Activated T-cell treated with anti-CD3 and anti-CD28 coated beads, Interleukin-2, amount 50 U/mL, for 72 hours (primary cell): Measurements from ENCODE around the gene NOP56. TPM values are rescaled to one million over a fixed set of nuclear protein-coding genes. Genes with fewer than 3 reads are reported as not detected.
A peak's percentile ranks its signal among the peaks of the same experiment; 100 is the strongest.
"Not testable (repeated sequence)": the region's sequence is repeated elsewhere in the genome, so short reads cannot be mapped to it uniquely, and the experiment has no call there.

ENCODE experiments used
- ATAC-seq, 2 donors: fragments of 150-1000 bp; cut with Tn5 transposase; replicated peaks in 1 of 2; 2 replicates each; pipeline ENCODE4 v1.10.0; 2021; ENCODE audit warnings: moderate library complexity in 2 of 2, mild to moderate bottlenecking in 1 of 2
- DNase-seq, 2 donors: peaks; one replicate each; pipeline ENCODE4 v3.0.0; 2021 to 2022; ENCODE audit warnings: mixed read lengths in 1 of 2
- H3K27ac Mint-ChIP-seq: one replicate; pipeline ENCODE4 v1.8.0; 2022; ENCODE audit warnings: mild to moderate bottlenecking, moderate library complexity, mixed read lengths
- H3K27me3 Mint-ChIP-seq: one replicate; pipeline ENCODE4 v1.8.0; 2022; ENCODE audit warnings: low read depth, mixed read lengths
- H3K36me3 Mint-ChIP-seq, 2 donors: one replicate each; pipeline ENCODE4 v1.8.0; 2022; ENCODE audit warnings: mixed read lengths in 2 of 2, mild to moderate bottlenecking in 1 of 2; ENCODE audit not compliant: insufficient read depth in 2 of 2
- H3K4me1 Mint-ChIP-seq: one replicate; pipeline ENCODE4 v1.8.0; 2022; ENCODE audit warnings: low read depth, mixed read lengths
- H3K4me3 Mint-ChIP-seq, 2 donors: one replicate each; pipeline ENCODE4 v1.8.0; 2022; ENCODE audit warnings: mild to moderate bottlenecking in 2 of 2, mixed read lengths in 2 of 2, moderate library complexity in 2 of 2
- H3K9me3 Mint-ChIP-seq, 2 donors: one replicate each; pipeline ENCODE4 v1.8.0; 2022; ENCODE audit warnings: mixed read lengths in 2 of 2
- total RNA-seq, 2 donors: library from RNA; stranded (reverse); gene quantifications; one replicate each; pipeline ENCODE4 v1.2.3, GENCODE V29; 2022

The NOP56 gene
- total RNA-seq, 2 donors from 2014 or later = 263 to 392 TPM

DNA sequence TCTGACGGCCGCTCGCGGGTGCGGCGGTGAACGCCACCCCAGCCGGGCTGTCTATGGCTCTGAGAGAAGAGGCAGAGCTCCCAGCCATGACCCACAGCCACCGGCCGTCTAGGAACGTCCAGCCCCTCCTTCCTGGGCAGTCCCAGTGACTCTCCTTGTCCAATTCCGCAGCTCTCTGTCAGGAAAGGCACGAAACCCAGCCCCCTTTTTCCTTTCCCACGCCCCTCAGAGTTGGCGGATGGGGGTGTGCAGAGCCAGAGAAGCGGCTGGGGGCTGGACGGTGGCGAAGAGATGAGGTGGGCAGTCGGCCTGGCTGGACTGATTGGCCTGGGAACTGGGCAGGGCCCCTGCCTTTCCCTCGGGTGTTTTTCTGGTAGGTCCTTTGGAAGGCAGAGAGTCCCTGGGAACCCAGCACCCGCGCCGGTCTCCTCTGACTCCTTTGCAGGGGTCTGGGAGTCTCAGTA is 41.6 kb downstream of the NOP56 start:
- Mint-ChIP-seq H3K27me3 (peaks cover 59% of the 10 kb centered on the region), H3K36me3 (peaks cover 7 to 9% of the 10 kb centered on the region in 2 donors), H3K4me1 (peaks cover 18% of the 10 kb centered on the region), H3K9me3 (no peaks in the 10 kb centered on the region), H3K4me3 (peak overlapping the region; percentile 43 to 47), H3K27ac (no peak overlapping the region)
- no peak for ATAC-seq
- no peak for DNase-seq

GRCh38 chr20:2694519-2694918 is 42.1 kb downstream of the NOP56 start:
- Mint-ChIP-seq H3K4me3 (peak overlapping the region; percentile 39 to 47), H3K9me3 (no peaks in the 10 kb centered on the region), H3K27ac (no peak overlapping the region), H3K36me3 (peaks cover 7 to 9% of the 10 kb centered on the region in 2 donors), H3K4me1 (peaks cover 18% of the 10 kb centered on the region), H3K27me3 (peaks cover 59% of the 10 kb centered on the region)
- DNase-seq = no peak
- ATAC-seq = no peak

GRCh38 chr20:2695206-2695983 is 43.0 kb downstream of the NOP56 start:
- ATAC-seq (no peak), DNase-seq (no peak)
- H3K9me3 Mint-ChIP-seq = no peaks in the 10 kb centered on the region
- H3K4me1 Mint-ChIP-seq = peaks cover 18% of the 10 kb centered on the region
- H3K36me3 Mint-ChIP-seq = peaks cover 7 to 9% of the 10 kb centered on the region in 2 donors
- peak overlapping the region; percentile 39 to 47 for H3K4me3 Mint-ChIP-seq
- H3K27me3 Mint-ChIP-seq = peaks cover 53% of the 10 kb centered on the region
- no peak overlapping the region for H3K27ac Mint-ChIP-seq

DNA sequence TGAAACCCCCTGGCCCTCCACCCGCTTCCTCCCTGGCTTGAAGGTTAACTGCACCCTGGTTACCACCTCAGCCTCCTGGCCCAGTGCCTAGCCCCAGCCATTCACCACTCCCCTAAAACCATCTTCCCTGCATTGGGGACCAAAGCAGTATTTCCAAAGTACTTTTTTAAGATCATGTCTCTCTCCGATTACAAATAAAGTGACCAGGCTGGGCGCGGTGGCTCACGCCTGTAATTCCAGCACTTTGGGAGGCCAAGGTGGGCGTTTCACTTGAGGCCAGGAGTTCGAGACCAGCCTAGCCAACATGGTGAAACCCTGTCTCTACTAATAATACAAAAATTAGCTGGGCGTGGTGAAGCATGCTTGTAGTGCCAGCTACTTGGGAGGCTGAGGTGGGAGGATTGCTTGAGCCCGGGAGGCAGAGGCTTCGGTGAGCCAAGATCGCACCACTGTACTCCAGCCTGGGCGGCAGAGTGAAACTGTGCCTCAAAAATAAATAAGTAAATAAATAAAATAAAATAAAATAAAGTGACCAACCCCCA is 43.6 kb downstream of the NOP56 start:
- not testable (repeated sequence) for H3K9me3 Mint-ChIP-seq, H3K27ac Mint-ChIP-seq, ATAC-seq, H3K4me3 Mint-ChIP-seq, DNase-seq, H3K36me3 Mint-ChIP-seq
- peaks cover 53% of the 10 kb centered on the region for H3K27me3 Mint-ChIP-seq
- H3K4me1 Mint-ChIP-seq = peaks cover 18% of the 10 kb centered on the region

DNA sequence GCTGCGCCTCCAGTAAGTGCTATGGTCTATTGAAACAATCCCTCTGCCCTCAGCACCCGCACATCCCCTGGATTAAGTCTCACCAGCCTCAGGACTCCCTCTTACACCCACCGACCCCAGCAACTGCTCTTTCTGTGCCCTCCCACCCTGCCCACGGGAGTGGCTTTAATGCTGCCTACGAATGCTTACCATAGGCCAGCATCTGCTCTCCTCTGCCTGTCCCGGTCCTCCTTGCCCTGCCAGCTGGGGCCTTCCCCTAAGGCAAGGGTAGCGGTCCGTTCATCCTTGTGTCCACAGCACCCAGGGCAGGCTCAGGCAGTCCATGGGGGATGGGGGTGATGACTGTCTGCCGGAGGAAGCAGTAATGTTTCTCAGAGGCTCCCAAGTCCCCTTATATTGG is 44.2 kb downstream of the NOP56 start:
- H3K36me3 Mint-ChIP-seq = peaks cover 5% of the 10 kb centered on the region in 2 donors
- H3K27ac Mint-ChIP-seq = no peak overlapping the region
- no peaks in the 10 kb centered on the region for H3K9me3 Mint-ChIP-seq
- peaks cover 12% of the 10 kb centered on the region for H3K4me1 Mint-ChIP-seq
- no peak overlapping the region for H3K4me3 Mint-ChIP-seq
- ATAC-seq = no peak
- DNase-seq = no peak
- peaks cover 47% of the 10 kb centered on the region for H3K27me3 Mint-ChIP-seq

DNA sequence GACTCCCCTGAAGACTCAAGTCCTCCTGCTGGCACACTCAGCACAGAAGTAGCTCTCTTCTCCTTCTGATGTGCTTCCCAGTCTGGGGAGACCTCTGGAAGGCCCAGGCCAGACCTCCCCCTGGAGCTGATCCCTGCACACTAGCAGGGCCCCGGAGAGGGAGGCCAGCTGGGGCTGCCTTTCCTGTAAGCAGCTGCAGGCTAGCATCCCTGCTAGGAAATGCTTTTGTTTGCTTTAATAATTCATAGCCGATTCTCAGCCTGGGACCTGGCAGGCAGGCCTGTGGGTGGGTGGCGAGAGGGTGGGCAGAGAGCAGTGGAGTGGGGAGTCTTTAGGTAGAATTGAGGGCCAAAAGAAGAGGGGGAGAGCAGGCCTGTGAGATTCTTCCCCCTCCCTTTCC is 45.3 kb downstream of the NOP56 start:
- Mint-ChIP-seq H3K9me3 (no peaks in the 10 kb centered on the region), H3K36me3 (no peaks in the 10 kb centered on the region), H3K27me3 (peaks cover 40% of the 10 kb centered on the region), H3K4me3 (no peak overlapping the region), H3K27ac (no peak overlapping the region), H3K4me1 (peaks cover 6% of the 10 kb centered on the region)
- ATAC-seq = no peak
- DNase-seq = no peak

DNA sequence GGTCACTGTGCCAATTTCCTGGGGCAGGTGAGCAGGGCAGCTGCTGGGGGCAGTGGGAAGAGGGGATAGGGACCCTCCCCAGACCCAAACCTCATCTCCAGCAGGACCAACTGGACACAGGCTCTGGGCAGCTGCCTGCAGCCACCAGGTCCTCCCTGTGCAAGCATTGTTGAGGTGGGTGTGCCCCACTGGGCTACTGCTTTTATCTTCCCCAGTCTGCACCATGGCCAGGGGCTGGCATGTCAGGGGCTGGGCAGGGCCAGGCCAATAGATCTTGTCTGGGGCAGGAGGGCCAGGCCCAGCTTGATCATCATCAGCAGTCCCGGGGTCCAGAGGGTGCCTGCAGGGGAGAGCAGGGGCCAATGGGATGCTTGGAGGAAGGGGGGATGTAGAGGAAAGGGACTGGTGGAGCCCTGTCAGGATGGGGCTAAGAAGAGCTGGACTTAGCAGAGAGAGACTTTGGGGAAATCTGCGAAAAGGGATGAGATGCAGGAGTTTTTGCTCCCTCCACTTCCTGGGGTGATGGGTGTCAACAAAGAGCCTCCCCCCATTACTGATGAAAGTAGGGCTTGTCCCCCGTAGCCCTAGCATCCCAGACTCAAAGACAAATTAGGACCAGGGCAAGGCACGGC is 45.9 kb downstream of the NOP56 start:
- Mint-ChIP-seq H3K4me3 (no peak overlapping the region), H3K9me3 (no peaks in the 10 kb centered on the region), H3K27ac (no peak overlapping the region), H3K36me3 (no peaks in the 10 kb centered on the region), H3K4me1 (peaks cover 6% of the 10 kb centered on the region), H3K27me3 (peaks cover 40% of the 10 kb centered on the region)
- DNase-seq (no peak), ATAC-seq (no peak)

- DNase-seq (no peak), ATAC-seq (no peak)
- Mint-ChIP-seq H3K4me3 (no peak overlapping the region), H3K27ac (no peak overlapping the region), H3K9me3 (no peaks in the 10 kb centered on the region), H3K4me1 (peaks cover 6% of the 10 kb centered on the region), H3K27me3 (peaks cover 40% of the 10 kb centered on the region), H3K36me3 (no peaks in the 10 kb centered on the region)
Measured at GRCh38 chr20:2698912-2699311, 46.5 kb downstream of the NOP56 start.

DNA sequence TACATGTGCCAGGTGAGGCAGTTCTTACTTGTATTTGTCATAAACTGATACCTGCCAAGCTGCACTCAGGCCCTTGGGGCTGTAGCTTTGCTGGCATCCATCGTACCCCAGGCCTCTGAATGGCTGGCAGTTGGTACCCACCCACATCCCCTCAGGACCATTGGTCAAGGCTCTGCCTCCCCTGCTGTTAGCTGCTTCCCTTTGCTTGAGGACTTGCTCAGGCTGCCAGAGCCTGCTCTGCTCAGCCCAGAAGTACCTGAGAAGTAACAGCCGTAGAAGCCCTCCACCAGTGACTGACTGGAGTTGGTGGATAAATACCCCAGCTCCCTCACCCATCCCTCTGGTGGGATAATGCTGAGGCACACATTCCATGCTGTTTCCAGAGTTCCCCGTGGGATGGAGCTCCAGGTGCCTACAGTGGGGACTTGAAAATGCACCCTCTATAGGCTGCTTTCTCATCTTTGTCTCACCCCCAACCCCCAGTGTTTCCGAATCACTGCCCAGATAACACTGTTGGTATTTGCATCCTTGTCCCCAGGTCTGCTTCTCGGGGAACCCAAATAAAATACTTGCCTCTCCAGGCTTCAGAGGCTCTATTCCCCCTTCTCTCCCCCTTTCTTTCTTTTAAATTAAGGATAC is 47.5 kb downstream of the NOP56 start:
- no peak overlapping the region for H3K27ac Mint-ChIP-seq
- peaks cover 30% of the 10 kb centered on the region for H3K27me3 Mint-ChIP-seq
- no peaks in the 10 kb centered on the region for H3K36me3 Mint-ChIP-seq
- no peak for ATAC-seq
- DNase-seq = no peak
- H3K4me3 Mint-ChIP-seq = no peak overlapping the region
- H3K4me1 Mint-ChIP-seq = peaks cover 2% of the 10 kb centered on the region
- no peaks in the 10 kb centered on the region for H3K9me3 Mint-ChIP-seq

DNA sequence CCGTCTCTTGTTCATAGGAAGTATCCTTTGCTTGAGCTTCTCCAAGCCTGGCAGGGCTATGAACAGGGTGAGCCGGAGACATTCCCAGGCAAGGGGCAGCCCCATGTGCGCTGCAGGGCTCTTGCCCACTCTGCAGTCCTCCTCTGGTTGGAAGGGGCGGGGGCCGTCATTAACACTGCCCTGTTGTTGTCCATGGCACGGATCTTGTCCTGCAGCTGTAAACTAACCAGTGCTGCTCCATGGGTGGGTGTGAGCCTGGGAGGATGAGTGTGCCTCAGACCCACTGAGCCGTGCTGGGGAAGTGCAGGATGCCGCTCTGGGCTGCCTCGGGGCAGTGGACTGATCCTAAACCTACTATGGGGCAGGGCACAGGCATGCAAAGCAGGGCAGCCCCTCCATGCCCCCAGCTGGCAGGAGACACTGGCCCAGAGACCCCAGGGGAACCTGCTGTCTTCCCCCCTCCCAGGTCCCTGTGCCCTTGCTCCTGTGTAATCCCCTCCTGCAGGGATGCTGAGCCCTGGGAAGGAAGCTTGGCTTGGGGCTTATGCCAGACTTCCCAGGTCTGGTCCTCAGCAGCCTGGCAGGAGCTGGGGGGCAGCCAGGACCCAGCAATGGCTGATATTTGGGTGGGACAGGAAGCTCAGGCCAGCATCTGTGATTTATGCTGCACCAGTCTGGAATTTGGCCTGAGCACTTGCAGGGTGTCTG is 48.6 kb downstream of the NOP56 start:
- no peak overlapping the region for H3K27ac Mint-ChIP-seq
- no peak for ATAC-seq
- no peaks in the 10 kb centered on the region for H3K9me3 Mint-ChIP-seq
- no peaks in the 10 kb centered on the region for H3K36me3 Mint-ChIP-seq
- H3K27me3 Mint-ChIP-seq = peaks cover 18% of the 10 kb centered on the region
- no peaks in the 10 kb centered on the region for H3K4me1 Mint-ChIP-seq
- no peak for DNase-seq
- no peak overlapping the region for H3K4me3 Mint-ChIP-seq

DNA sequence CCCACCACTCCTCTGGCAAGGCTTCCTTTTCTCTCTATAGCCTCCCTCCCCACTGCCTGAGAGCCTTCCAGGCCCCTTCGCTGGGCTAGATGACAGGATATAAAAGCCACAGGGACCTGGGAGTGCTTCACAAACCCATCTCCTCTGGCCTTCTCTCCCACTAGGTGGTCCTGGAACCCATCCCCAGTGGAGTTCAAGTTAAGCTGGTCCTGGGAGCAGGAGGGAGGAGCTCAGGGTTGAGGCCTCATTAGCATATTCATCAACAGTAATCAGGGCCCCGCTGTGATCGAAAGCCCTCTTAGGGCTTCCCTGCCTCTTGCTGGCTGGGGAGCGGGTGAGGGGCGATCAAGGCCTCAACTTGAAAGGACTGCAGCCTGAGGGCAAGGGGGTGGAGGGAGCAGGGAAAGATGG is 49.2 kb downstream of the NOP56 start:
- H3K27me3 Mint-ChIP-seq = peaks cover 14% of the 10 kb centered on the region
- ATAC-seq = no peak
- H3K36me3 Mint-ChIP-seq = no peaks in the 10 kb centered on the region
- no peak for DNase-seq
- peaks cover 2% of the 10 kb centered on the region for H3K4me1 Mint-ChIP-seq
- no peak overlapping the region for H3K4me3 Mint-ChIP-seq
- no peaks in the 10 kb centered on the region for H3K9me3 Mint-ChIP-seq
- no peak overlapping the region for H3K27ac Mint-ChIP-seq

- no peaks in the 10 kb centered on the region for H3K36me3 Mint-ChIP-seq
- peaks cover 17% of the 10 kb centered on the region for H3K27me3 Mint-ChIP-seq
- no peak overlapping the region for H3K27ac Mint-ChIP-seq
- ATAC-seq (no peak), DNase-seq (no peak)
- H3K4me3 Mint-ChIP-seq = no peak overlapping the region
- H3K4me1 Mint-ChIP-seq = peaks cover 10% of the 10 kb centered on the region
- no peaks in the 10 kb centered on the region for H3K9me3 Mint-ChIP-seq
Measured at GRCh38 chr20:2703716-2704475, 51.5 kb downstream of the NOP56 start.
